Measurements from ENCODE around the gene VPS4B.

DNA sequence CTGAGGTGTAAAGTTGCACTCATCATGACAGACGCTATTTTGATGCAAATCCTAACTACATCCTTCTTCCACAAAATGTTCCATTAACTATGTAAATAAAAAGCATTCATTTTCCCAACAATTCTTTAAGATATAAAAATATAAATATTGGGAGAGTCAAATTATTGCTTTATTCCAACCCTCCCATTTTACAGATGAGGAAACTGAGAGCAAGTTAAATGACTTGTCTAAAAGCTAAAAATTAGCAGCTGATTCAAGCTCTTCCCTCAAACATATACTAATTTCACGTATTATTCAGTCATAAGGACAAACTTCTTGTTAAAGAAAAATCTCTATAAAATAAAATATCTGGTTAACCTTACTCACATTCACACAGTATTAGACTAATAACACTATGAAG lies 72.0 kb downstream of the VPS4B start:
- TF ChIP-seq ZNF777 (tag by site-specific recombination; IDR thresholded peaks at IDR 0.05; ENCODE audit: borderline replicate concordance): no peak
- TF ChIP-seq, protein P1, sequence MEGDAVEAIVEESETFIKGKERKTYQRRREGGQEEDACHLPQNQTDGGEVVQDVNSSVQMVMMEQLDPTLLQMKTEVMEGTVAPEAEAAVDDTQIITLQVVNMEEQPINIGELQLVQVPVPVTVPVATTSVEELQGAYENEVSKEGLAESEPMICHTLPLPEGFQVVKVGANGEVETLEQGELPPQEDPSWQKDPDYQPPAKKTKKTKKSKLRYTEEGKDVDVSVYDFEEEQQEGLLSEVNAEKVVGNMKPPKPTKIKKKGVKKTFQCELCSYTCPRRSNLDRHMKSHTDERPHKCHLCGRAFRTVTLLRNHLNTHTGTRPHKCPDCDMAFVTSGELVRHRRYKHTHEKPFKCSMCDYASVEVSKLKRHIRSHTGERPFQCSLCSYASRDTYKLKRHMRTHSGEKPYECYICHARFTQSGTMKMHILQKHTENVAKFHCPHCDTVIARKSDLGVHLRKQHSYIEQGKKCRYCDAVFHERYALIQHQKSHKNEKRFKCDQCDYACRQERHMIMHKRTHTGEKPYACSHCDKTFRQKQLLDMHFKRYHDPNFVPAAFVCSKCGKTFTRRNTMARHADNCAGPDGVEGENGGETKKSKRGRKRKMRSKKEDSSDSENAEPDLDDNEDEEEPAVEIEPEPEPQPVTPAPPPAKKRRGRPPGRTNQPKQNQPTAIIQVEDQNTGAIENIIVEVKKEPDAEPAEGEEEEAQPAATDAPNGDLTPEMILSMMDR (tag by site-specific recombination; IDR thresholded peaks at IDR 0.05): no peak
- TF ChIP-seq HOXC10 (CRISPR knock-in tag; IDR thresholded peaks at IDR 0.05): no peak

Data from HEK293 (cell line).